ENCODE data around the gene HNF1A.

GRCh38 chr12:121011820-121012219 lies 33.5 kb downstream of the HNF1A start:
- TF ChIP-seq SMARCC2 (IDR thresholded peaks at IDR 0.05) (no peak), HNRNPLL (IDR thresholded peaks at IDR 0.05; ENCODE audit: low read depth, low read length, poor library complexity, severe bottlenecking) (no peak), CSRNP1 (CRISPR knock-in tag; IDR thresholded peaks at IDR 0.05) (no peak), EZH2 (conservative IDR thresholded peaks at IDR 0.05; ENCODE audit: low read depth, low read length) (no peak), NFIC (IDR thresholded peaks at IDR 0.05; ENCODE audit: low read length) (no peak), NR2F6 (IDR thresholded peaks at IDR 0.05) (no peak), NR2F6 (CRISPR knock-in tag; IDR thresholded peaks at IDR 0.05) (no peak), CTCF (CRISPR knock-in tag; IDR thresholded peaks at IDR 0.05) (no peak), POLR2AphosphoS5 (IDR thresholded peaks at IDR 0.05; ENCODE audit: low read depth, low read length) (no peak), ZNF770 (CRISPR knock-in tag; IDR thresholded peaks at IDR 0.05) (no peak), ELF4 (CRISPR knock-in tag; IDR thresholded peaks at IDR 0.05; ENCODE audit: borderline replicate concordance) (no peak), RFX3 (CRISPR knock-in tag; IDR thresholded peaks at IDR 0.05) (no peak), TBX2 (CRISPR knock-in tag; IDR thresholded peaks at IDR 0.05; ENCODE audit: borderline replicate concordance) (no peak), SETDB1 (CRISPR knock-in tag; IDR thresholded peaks at IDR 0.05; ENCODE audit: borderline replicate concordance) (no peak)

All from HepG2 (cell line).